AG09309 (cell line): ENCODE data around the gene ARHGAP23.

Experiments used
- DNase-seq: peaks from one replicate; pipeline ENCODE4 v3.0.0-alpha.2; 2010; ENCODE audit warnings: low read depth
- H3K4me3 ChIP-seq: 2 replicates; pipeline ENCODE4 v1.5.1; 2011; ENCODE audit warnings: mild to moderate bottlenecking, low read depth, low read length, moderate library complexity; ENCODE audit not compliant: control insufficient read depth
- TF ChIP-seq, protein P1 (sequence below): IDR thresholded peaks from 2 replicates; pipeline ENCODE4 v1.5.1; 2011; ENCODE audit warnings: mild to moderate bottlenecking, low read depth, low read length, inconsistent platforms; ENCODE audit not compliant: insufficient read depth, control insufficient read depth; ENCODE audit errors: missing control alignments

ARHGAP23 gene

DNA sequence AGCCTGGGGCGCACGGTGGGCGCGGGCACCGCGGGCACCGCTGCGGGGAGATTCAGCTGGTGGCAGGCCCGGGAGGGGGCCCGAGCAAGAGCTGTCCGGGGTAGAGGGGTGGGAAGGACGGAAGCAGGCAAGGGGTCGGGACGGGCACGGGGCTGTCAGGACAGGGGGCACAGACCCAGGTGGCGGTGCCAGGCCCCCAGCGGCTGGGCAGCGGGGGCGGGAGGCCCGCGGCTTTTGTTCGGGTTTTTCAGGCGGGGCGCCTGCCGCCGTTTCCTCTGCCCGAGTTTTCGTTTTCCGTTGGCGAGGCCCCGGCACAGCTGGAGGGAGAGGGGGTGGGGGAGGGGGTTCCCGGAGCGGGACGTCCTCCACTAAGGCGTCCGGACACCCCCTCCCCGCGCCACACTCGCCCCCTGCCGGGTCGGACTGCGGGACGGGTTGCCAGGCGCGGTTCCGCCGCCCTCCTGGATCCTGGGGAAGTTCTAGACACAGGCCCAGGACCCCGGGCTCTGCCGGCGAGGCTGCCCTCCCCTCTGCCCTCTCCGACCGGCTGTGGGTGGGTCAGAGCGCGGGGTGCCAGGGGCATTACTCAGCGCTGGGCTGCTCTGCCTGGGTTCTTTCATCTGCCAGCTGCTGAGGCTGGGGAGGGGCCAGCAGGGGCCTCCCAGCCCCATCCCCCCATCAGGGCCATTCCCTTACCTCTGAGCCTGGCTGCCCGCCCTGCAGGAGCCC, 543 bp downstream of the ARHGAP23 start:
- DNase-seq = no peak
- H3K4me3 ChIP-seq = peak overlapping the region; percentile 63
- TF ChIP-seq, protein P1, sequence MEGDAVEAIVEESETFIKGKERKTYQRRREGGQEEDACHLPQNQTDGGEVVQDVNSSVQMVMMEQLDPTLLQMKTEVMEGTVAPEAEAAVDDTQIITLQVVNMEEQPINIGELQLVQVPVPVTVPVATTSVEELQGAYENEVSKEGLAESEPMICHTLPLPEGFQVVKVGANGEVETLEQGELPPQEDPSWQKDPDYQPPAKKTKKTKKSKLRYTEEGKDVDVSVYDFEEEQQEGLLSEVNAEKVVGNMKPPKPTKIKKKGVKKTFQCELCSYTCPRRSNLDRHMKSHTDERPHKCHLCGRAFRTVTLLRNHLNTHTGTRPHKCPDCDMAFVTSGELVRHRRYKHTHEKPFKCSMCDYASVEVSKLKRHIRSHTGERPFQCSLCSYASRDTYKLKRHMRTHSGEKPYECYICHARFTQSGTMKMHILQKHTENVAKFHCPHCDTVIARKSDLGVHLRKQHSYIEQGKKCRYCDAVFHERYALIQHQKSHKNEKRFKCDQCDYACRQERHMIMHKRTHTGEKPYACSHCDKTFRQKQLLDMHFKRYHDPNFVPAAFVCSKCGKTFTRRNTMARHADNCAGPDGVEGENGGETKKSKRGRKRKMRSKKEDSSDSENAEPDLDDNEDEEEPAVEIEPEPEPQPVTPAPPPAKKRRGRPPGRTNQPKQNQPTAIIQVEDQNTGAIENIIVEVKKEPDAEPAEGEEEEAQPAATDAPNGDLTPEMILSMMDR = no peak

GRCh38 chr17:38429476-38430100, 1.3 kb downstream of the ARHGAP23 start:
- H3K4me3 ChIP-seq = peak overlapping the region; percentile 63
- TF ChIP-seq, protein P1 = no peak
- no peak for DNase-seq

DNA sequence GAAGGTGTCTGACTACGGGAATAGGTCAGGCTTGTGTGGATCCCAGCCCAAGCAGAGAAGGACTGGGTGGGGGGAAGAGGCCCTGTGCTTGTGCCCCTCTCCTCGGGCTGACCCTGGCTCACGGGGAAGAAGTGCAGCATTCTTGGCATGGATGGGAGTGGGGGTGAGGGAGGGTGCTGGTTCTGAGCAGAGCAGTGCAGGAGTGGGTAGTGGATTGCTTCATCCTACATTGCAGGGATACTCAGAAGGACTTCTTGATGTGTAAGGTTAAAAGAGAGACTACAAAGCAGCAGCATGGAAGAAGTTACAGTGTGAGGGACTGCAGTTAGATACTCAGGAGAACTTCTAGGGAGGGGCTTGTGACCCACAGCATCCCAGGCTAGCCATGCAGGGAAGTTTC, 2.1 kb downstream of the ARHGAP23 start:
- H3K4me3 ChIP-seq = peak overlapping the region; percentile 15
- TF ChIP-seq, protein P1 = no peak
- DNase-seq = no peak

DNA sequence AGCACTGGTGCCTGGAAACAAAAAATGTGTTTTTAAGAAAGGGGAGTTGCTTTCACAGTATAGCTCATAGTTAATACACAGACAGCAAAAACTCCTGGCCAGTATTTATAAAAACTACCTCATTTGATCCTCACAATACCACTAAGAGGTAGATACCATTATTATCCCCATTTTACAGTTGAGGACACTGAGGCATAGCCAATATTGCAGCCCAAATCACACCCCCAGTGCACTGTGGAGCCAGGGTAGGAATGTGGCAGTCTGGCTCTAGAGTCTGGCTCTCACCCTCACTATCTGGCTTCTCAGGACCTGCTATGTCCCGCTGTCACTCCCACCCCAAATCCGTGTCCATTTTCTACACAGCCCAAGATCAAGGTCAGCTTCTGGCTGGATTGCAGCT, 2.6 kb downstream of the ARHGAP23 start:
- H3K4me3 ChIP-seq = no peak overlapping the region
- TF ChIP-seq, protein P1 = no peak
- no peak for DNase-seq

DNA sequence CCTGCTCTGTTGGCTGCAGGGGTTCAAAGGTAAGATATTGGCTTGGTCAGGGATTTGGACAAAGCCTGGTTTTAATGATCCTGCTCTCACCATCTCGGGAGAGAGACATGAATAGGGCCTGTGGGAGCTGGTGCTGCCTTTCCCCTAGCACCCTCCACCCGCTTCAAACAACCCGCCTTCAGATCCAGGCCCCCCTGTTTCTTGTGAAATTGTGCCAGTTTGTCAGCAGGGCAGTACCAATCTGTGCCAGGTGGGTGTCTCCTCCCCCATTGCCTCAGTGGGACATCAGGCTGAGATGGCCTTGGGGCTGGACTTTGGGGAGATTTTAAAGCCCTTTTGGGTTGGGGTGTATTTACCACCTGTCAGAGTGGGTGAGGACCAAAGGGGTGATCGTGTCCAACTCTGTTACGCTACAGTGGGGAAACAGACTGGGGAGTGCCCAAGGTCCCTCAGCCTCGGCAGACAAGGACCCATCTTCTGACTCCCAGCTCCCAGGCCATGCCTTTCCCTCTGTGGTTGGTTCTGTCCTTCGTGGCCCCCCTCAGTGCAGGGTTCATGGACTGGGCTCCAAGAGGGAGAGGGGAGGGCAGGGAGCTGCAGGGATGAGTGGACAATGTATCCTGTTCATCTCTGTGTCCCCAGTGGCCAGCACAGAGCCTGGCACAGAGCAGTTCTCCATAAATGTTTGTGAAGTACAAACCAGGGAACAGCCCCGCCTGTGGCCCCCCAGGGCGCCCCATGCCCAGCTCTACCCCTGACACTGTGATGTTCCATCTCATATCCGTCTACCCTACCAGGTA, 3.3 kb downstream of the ARHGAP23 start:
- H3K4me3 ChIP-seq = no peak overlapping the region
- DNase-seq = no peak
- TF ChIP-seq, protein P1 = no peak

GRCh38 chr17:38434178-38434665, 6.0 kb downstream of the ARHGAP23 start:
- no peak overlapping the region for H3K4me3 ChIP-seq
- TF ChIP-seq, protein P1 = no peak
- DNase-seq = no peak
